GM23338 (cell line): ENCODE data around the gene ATG7. TPM values are rescaled to one million over a fixed set of nuclear protein-coding genes. Genes with fewer than 3 reads are reported as not detected.

Source experiments
- ATAC-seq: fragments of 200-7000 bp; cut with Tn5 transposase; 3 replicates; pipeline ENCODE4 v1.9.1; 2020
- DNase-seq: peaks from one replicate; pipeline ENCODE4 v3.0.0-alpha.2; 2015; ENCODE audit warnings: low spot score
- H2AFZ ChIP-seq: fragments of 200-600 bp; sonication (generic); 2 replicates; pipeline ENCODE4 v1.8.0; 2016; ENCODE audit warnings: antibody characterized with exemption, mild to moderate bottlenecking, moderate library complexity
- H3F3A ChIP-seq: fragments of 200-600 bp; sonication (generic); replicated peaks from 2 replicates; pipeline ENCODE4 v1.8.0; 2017; ENCODE audit warnings: antibody characterized with exemption, mixed run types, low read depth
- H3K27ac ChIP-seq: fragments of 200-600 bp; sonication (generic); 2 replicates; pipeline ENCODE4 v1.6.1; 2016; ENCODE audit warnings: low read depth
- H3K27me3 ChIP-seq: fragments of 200-600 bp; sonication (generic); 2 replicates; pipeline ENCODE4 v1.8.0; 2016; ENCODE audit warnings: mild to moderate bottlenecking, mixed run types, moderate library complexity; ENCODE audit not compliant: insufficient read depth
- H3K36me3 ChIP-seq: fragments of 200-600 bp; sonication (generic); 2 replicates; pipeline ENCODE4 v1.8.0; 2016; ENCODE audit warnings: mild to moderate bottlenecking; ENCODE audit not compliant: insufficient read depth
- H3K4me1 ChIP-seq: fragments of 200-600 bp; sonication (generic); 2 replicates; pipeline ENCODE4 v1.8.0; 2016; ENCODE audit warnings: mild to moderate bottlenecking, moderate library complexity; ENCODE audit not compliant: insufficient read depth
- H3K4me2 ChIP-seq: fragments of 200-600 bp; sonication (generic); 2 replicates; pipeline ENCODE4 v1.7.1; 2017; ENCODE audit warnings: mixed run types
- H3K4me3 ChIP-seq: fragments of 200-600 bp; sonication (generic); 2 replicates; pipeline ENCODE4 v1.6.1; 2016; ENCODE audit warnings: mixed run types
- H3K79me2 ChIP-seq: fragments of 200-600 bp; sonication (generic); replicated peaks from 2 replicates; pipeline ENCODE4 v1.8.0; 2017; ENCODE audit warnings: mild to moderate bottlenecking; ENCODE audit not compliant: insufficient read depth
- H3K9me2 ChIP-seq: fragments of 200-600 bp; sonication (generic); 2 replicates; pipeline ENCODE4 v1.8.0; 2017; ENCODE audit not compliant: insufficient read depth
- H4K20me1 ChIP-seq: fragments of 200-600 bp; sonication (generic); replicated peaks from 2 replicates; pipeline ENCODE4 v1.8.0; 2017; ENCODE audit warnings: mild to moderate bottlenecking; ENCODE audit not compliant: insufficient read depth
- H3K27ac Mint-ChIP-seq: 2 replicates; pipeline ENCODE4 v1.8.0; 2020; ENCODE audit warnings: inconsistent platforms, mild to moderate bottlenecking, moderate library complexity, mixed read lengths
- H3K27me3 Mint-ChIP-seq: 3 replicates; pipeline ENCODE4 v1.8.0; 2022; ENCODE audit warnings: low read depth, mild to moderate bottlenecking, moderate library complexity, mixed read lengths, inconsistent platforms; ENCODE audit not compliant: insufficient read depth, poor library complexity
- H3K36me3 Mint-ChIP-seq: 3 replicates; pipeline ENCODE4 v1.8.0; 2021; ENCODE audit warnings: low read depth, mild to moderate bottlenecking, inconsistent platforms, moderate library complexity, mixed read lengths
- H3K4me1 Mint-ChIP-seq: 3 replicates; pipeline ENCODE4 v1.8.0; 2020; ENCODE audit warnings: mild to moderate bottlenecking, inconsistent platforms, mixed read lengths
- H3K4me3 Mint-ChIP-seq: 3 replicates; pipeline ENCODE4 v1.8.0; 2021; ENCODE audit warnings: moderate library complexity, mild to moderate bottlenecking, inconsistent platforms, mixed read lengths
- H3K9me3 Mint-ChIP-seq: 3 replicates; pipeline ENCODE4 v1.8.0; 2020; ENCODE audit warnings: moderate library complexity, mild to moderate bottlenecking, inconsistent platforms, mixed read lengths
- EZH2 ChIP-seq: fragments of 200-600 bp; sonication (generic); IDR thresholded peaks from one replicate; pipeline ENCODE4 v1.8.0; 2017; ENCODE audit warnings: antibody characterized with exemption, mild to moderate bottlenecking, low read depth; ENCODE audit not compliant: unreplicated experiment
- EZH2phosphoT487 ChIP-seq: fragments of 200-600 bp; sonication (generic); IDR thresholded peaks from one replicate; pipeline ENCODE4 v1.8.1; 2018; ENCODE audit warnings: antibody characterized with exemption; ENCODE audit not compliant: unreplicated experiment
- JUNB ChIP-seq: IDR thresholded peaks from one replicate; pipeline ENCODE4 v1.6.1; 2016; ENCODE audit warnings: antibody characterized with exemption; ENCODE audit not compliant: unreplicated experiment
- NANOG ChIP-seq: IDR thresholded peaks from 2 replicates; pipeline ENCODE4 v1.6.1; 2016; ENCODE audit warnings: antibody characterized with exemption, borderline replicate concordance
- POLR2AphosphoS5 ChIP-seq: IDR thresholded peaks from 2 replicates; pipeline ENCODE4 v1.6.1; 2016; ENCODE audit warnings: antibody characterized with exemption, low read depth
- STAT1 ChIP-seq: IDR thresholded peaks from one replicate; pipeline ENCODE4 v1.6.1; 2016; ENCODE audit warnings: antibody characterized with exemption; ENCODE audit not compliant: unreplicated experiment
- ZNF331 ChIP-seq: fragments of 250-450 bp; sonication (Bioruptor Pico); IDR thresholded peaks from 2 replicates; pipeline ENCODE4 v1.5.0; 2020; ENCODE audit warnings: low read depth, mild to moderate bottlenecking, moderate library complexity
- ZNF462 ChIP-seq: fragments of 250-450 bp; sonication (Bioruptor Pico); IDR thresholded peaks from 2 replicates; pipeline ENCODE4 v1.5.0; 2020; ENCODE audit warnings: mild to moderate bottlenecking, moderate library complexity
- polyA plus RNA-seq: library from polyadenylated mRNA; unstranded; fragments of >200 nt; fragmentation: Nextera tagmentation; extraction: Ambion mirVana; gene quantifications from 2 replicates; pipeline ENCODE4 v1.2.1, GENCODE V29; 2016
- total RNA-seq: library from RNA; depleted of rRNA; stranded (reverse); fragments of >200 nt; shearing (Covaris generic); gene quantifications from 2 replicates; pipeline ENCODE4 v1.2.3, GENCODE V29; 2014

The ATG7 gene
- total and polyA plus RNA-seq, 2 experiments from 2014 or later: 16.2 to 36.7 TPM

- no peaks in the 10 kb centered on the region for H3K36me3 Mint-ChIP-seq
- H3K27ac Mint-ChIP-seq: no peak overlapping the region
- Histone ChIP-seq H3K36me3 (no peaks in the 10 kb centered on the region), H4K20me1 (no peaks in the 10 kb centered on the region), H3K4me2 (no peak overlapping the region), H3K4me3 (no peak overlapping the region), H3F3A (no peaks in the 10 kb centered on the region), H3K79me2 (peaks cover 12% of the 10 kb centered on the region), H3K27me3 (no peaks in the 10 kb centered on the region), H3K9me2 (no peaks in the 10 kb centered on the region), H2AFZ (no peak overlapping the region), H3K27ac (no peak overlapping the region), H3K4me1 (peaks cover 7% of the 10 kb centered on the region)
- peaks cover 11% of the 10 kb centered on the region for H3K27me3 Mint-ChIP-seq
- no peak overlapping the region for H3K4me3 Mint-ChIP-seq
- TF ChIP-seq STAT1 (no peak), EZH2 (no peak), JUNB (no peak), POLR2AphosphoS5 (no peak), NANOG (no peak)
- H3K9me3 Mint-ChIP-seq: no peaks in the 10 kb centered on the region
- DNase-seq: no peak
- peaks cover 6% of the 10 kb centered on the region for H3K4me1 Mint-ChIP-seq
- no peak for ATAC-seq
Observed at GRCh38 chr3:11269007-11269406, 3.2 kb upstream of the ATG7 start.

DNA sequence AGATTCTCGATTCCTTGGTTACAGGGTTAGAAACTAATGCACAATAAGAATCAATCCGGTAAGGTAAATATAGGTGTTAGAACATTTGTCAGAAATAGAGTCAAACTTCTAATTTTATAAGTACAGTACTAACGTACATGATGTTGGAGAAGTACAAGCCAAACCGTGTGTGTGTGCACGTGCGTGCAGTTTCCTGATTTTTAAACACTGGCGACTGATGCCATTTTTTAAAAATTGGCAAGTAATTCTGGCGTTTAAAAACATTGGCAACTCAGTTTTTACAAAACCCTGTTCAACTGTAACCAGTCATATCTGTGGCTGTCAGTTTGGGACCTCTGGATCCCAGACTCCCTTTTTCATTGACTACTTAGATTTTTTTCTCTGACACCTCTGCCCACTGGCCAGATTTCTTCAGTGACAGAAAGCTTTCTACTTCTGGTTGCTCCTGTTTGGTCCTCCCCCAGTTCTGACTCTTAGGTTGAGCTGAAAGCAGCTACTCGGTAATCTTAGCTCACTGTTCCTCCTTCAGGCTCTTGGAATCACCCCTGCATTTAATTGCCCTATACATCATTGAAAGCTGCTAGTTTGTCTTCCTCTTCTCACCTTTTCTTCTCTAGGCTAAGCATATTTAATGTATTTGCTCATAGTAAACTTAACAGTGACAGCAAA, 843 bp downstream of the ATG7 start:
- H3K27me3 ChIP-seq: no peaks in the 10 kb centered on the region
- no peaks in the 10 kb centered on the region for H3K9me3 Mint-ChIP-seq
- peaks cover 19% of the 10 kb centered on the region for H3K79me2 ChIP-seq
- H3K4me1 ChIP-seq: peaks cover 7% of the 10 kb centered on the region
- peak overlapping the region; percentile 97 for H3K4me3 Mint-ChIP-seq
- H4K20me1 ChIP-seq: no peaks in the 10 kb centered on the region
- peak overlapping the region; percentile 96 for H3K4me3 ChIP-seq
- peak overlapping the region; percentile 75 for H2AFZ ChIP-seq
- peak overlapping the region; percentile 75; the same call in 1 of the 2 replicates for H3K27ac ChIP-seq
- H3K9me2 ChIP-seq: no peaks in the 10 kb centered on the region
- no peaks in the 10 kb centered on the region for H3K36me3 ChIP-seq
- peaks cover 13% of the 10 kb centered on the region for H3K27me3 Mint-ChIP-seq
- no peak for TF ChIP-seq JUNB
- TF ChIP-seq EZH2phosphoT487: no peak
- TF ChIP-seq ZNF462 (CRISPR knock-in tag): no peak
- no peak for TF ChIP-seq ZNF331
- H3K4me1 Mint-ChIP-seq: peaks cover 6% of the 10 kb centered on the region
- peak overlapping the region; percentile 99 for H3K27ac Mint-ChIP-seq
- DNase-seq: no peak
- H3K36me3 Mint-ChIP-seq: peaks cover 3% of the 10 kb centered on the region; the same call in 2 of the 3 replicates
- peak overlapping the region; percentile 87 for H3K4me2 ChIP-seq
- H3F3A ChIP-seq: no peaks in the 10 kb centered on the region
- ATAC-seq: no peak
